Measurements from ENCODE around the gene RAPGEF4.

- TF ChIP-seq POLR2A (IDR thresholded peaks at IDR 0.05) (no peak), CTCF (IDR thresholded peaks at IDR 0.05) (no peak)
Measured at GRCh38 chr2:173058097-173058496, 322.5 kb downstream of the RAPGEF4 start.
